ENCODE data around the gene GCM1.

The GCM1 gene

GRCh38 chr6:53192682-53193188 lies 44.1 kb upstream of the GCM1 start:
- TF ChIP-seq, protein P1, sequence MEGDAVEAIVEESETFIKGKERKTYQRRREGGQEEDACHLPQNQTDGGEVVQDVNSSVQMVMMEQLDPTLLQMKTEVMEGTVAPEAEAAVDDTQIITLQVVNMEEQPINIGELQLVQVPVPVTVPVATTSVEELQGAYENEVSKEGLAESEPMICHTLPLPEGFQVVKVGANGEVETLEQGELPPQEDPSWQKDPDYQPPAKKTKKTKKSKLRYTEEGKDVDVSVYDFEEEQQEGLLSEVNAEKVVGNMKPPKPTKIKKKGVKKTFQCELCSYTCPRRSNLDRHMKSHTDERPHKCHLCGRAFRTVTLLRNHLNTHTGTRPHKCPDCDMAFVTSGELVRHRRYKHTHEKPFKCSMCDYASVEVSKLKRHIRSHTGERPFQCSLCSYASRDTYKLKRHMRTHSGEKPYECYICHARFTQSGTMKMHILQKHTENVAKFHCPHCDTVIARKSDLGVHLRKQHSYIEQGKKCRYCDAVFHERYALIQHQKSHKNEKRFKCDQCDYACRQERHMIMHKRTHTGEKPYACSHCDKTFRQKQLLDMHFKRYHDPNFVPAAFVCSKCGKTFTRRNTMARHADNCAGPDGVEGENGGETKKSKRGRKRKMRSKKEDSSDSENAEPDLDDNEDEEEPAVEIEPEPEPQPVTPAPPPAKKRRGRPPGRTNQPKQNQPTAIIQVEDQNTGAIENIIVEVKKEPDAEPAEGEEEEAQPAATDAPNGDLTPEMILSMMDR (IDR thresholded peaks at IDR 0.05; ENCODE audit: low read depth, low read length, poor library complexity, severe bottlenecking): no peak
- no peak for TF ChIP-seq EZH2phosphoT487 (IDR thresholded peaks at IDR 0.05; ENCODE audit: borderline replicate concordance, low read length)
- no peak overlapping the region for H3K27ac ChIP-seq (ENCODE audit: low read depth, low read length)
- H3K9me3 ChIP-seq (ENCODE audit: control insufficient read depth, insufficient read depth, low read length): no peaks in the 10 kb centered on the region
- H3F3A ChIP-seq (ENCODE audit: control insufficient read depth, insufficient read depth): no peaks in the 10 kb centered on the region
- H3K4me3 ChIP-seq (ENCODE audit: low read length): no peak overlapping the region
- 0 out of 2 replicates have a peak, but pooled peaks cover 2% of the 10 kb centered on the region for H3K27me3 ChIP-seq (ENCODE audit: control insufficient read depth, low read length)
- H3K4me1 ChIP-seq (ENCODE audit: control insufficient read depth, low read length): peaks cover 8% of the 10 kb centered on the region
- H3K4me2 ChIP-seq (ENCODE audit: low read length): no peak overlapping the region
- no peaks in the 10 kb centered on the region for H3K79me2 ChIP-seq (ENCODE audit: control insufficient read depth, low read length)
- no peaks in the 10 kb centered on the region for H3K9me2 ChIP-seq (replicated peaks; ENCODE audit: control insufficient read depth, low read length)
- H3K36me3 ChIP-seq (ENCODE audit: control insufficient read depth, low read length): no peaks in the 10 kb centered on the region
- no peaks in the 10 kb centered on the region for H4K20me1 ChIP-seq (ENCODE audit: control insufficient read depth, insufficient read depth, low read depth, low read length)

DNA sequence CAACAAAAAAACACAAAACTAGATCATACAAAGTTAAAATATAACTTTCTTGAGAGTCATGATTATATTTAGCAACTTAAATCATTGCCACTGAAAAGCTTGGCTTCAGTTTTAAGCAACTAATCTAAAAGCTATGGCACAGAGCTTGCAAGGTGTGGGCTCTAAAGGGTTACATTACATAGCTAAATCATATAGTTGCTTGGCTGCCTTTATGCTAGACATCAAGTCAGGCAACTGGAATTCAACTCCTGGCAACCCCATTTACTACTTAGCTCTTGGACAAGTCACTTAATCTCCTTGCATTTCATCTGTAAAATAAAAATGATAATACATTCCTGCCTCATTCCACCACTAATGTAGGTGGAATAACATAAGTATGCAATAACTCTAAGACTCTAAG lies 40.9 kb upstream of the GCM1 start:
- no peak overlapping the region for H3K4me2 ChIP-seq (ENCODE audit: low read length)

GRCh38 chr6:53188833-53189232 lies 40.2 kb upstream of the GCM1 start:
- no peaks in the 10 kb centered on the region for H3F3A ChIP-seq (ENCODE audit: control insufficient read depth, insufficient read depth)
- no peak overlapping the region for H3K27ac ChIP-seq (ENCODE audit: low read depth, low read length)
- H3K4me1 ChIP-seq (ENCODE audit: control insufficient read depth, low read length): peaks cover 9% of the 10 kb centered on the region
- no peaks in the 10 kb centered on the region for H3K9me2 ChIP-seq (replicated peaks; ENCODE audit: control insufficient read depth, low read length)
- H3K9me3 ChIP-seq (ENCODE audit: control insufficient read depth, insufficient read depth, low read length): no peaks in the 10 kb centered on the region
- H4K20me1 ChIP-seq (ENCODE audit: control insufficient read depth, insufficient read depth, low read depth, low read length): no peaks in the 10 kb centered on the region
- TF ChIP-seq EZH2phosphoT487 (IDR thresholded peaks at IDR 0.05; ENCODE audit: borderline replicate concordance, low read length): no peak
- TF ChIP-seq, protein P1 (IDR thresholded peaks at IDR 0.05; ENCODE audit: low read depth, low read length, poor library complexity, severe bottlenecking): no peak
- H3K79me2 ChIP-seq (ENCODE audit: control insufficient read depth, low read length): no peaks in the 10 kb centered on the region
- peak overlapping the region; percentile 59 for H3K4me2 ChIP-seq (ENCODE audit: low read length)
- no peak overlapping the region for H3K4me3 ChIP-seq (ENCODE audit: low read length)
- no peaks in the 10 kb centered on the region for H3K36me3 ChIP-seq (ENCODE audit: control insufficient read depth, low read length)
- H3K27me3 ChIP-seq (ENCODE audit: control insufficient read depth, low read length): 0 out of 2 replicates have a peak, but pooled peaks cover 2% of the 10 kb centered on the region

More for the DNA sequence above, 40.9 kb upstream of the GCM1 start:
- Histone ChIP-seq H3K27ac (ENCODE audit: low read depth, low read length) (no peak overlapping the region), H3K4me1 (ENCODE audit: control insufficient read depth, low read length) (peaks cover 9% of the 10 kb centered on the region), H3K4me3 (ENCODE audit: low read length) (no peak overlapping the region), H3K27me3 (ENCODE audit: control insufficient read depth, low read length) (0 out of 2 replicates have a peak, but pooled peaks cover 2% of the 10 kb centered on the region), H3K79me2 (ENCODE audit: control insufficient read depth, low read length) (no peaks in the 10 kb centered on the region), H3K36me3 (ENCODE audit: control insufficient read depth, low read length) (no peaks in the 10 kb centered on the region), H3F3A (ENCODE audit: control insufficient read depth, insufficient read depth) (no peaks in the 10 kb centered on the region), H3K9me3 (ENCODE audit: control insufficient read depth, insufficient read depth, low read length) (no peaks in the 10 kb centered on the region), H4K20me1 (ENCODE audit: control insufficient read depth, insufficient read depth, low read depth, low read length) (no peaks in the 10 kb centered on the region), H3K9me2 (replicated peaks; ENCODE audit: control insufficient read depth, low read length) (no peaks in the 10 kb centered on the region)
- TF ChIP-seq, protein P1 (IDR thresholded peaks at IDR 0.05; ENCODE audit: low read depth, low read length, poor library complexity, severe bottlenecking): no peak
- no peak for TF ChIP-seq EZH2phosphoT487 (IDR thresholded peaks at IDR 0.05; ENCODE audit: borderline replicate concordance, low read length)
